Measurements from ENCODE around the gene SOD1.
"Not testable (repeated sequence)": the region's sequence is repeated elsewhere in the genome, so short reads cannot be mapped to it uniquely, and the experiment has no call there.

Gene SOD1

GRCh38 chr21:31654821-31655580 is 4.5 kb upstream of the SOD1 start:
- not testable (repeated sequence) for DNase-seq (ENCODE audit: low spot score)

DNA sequence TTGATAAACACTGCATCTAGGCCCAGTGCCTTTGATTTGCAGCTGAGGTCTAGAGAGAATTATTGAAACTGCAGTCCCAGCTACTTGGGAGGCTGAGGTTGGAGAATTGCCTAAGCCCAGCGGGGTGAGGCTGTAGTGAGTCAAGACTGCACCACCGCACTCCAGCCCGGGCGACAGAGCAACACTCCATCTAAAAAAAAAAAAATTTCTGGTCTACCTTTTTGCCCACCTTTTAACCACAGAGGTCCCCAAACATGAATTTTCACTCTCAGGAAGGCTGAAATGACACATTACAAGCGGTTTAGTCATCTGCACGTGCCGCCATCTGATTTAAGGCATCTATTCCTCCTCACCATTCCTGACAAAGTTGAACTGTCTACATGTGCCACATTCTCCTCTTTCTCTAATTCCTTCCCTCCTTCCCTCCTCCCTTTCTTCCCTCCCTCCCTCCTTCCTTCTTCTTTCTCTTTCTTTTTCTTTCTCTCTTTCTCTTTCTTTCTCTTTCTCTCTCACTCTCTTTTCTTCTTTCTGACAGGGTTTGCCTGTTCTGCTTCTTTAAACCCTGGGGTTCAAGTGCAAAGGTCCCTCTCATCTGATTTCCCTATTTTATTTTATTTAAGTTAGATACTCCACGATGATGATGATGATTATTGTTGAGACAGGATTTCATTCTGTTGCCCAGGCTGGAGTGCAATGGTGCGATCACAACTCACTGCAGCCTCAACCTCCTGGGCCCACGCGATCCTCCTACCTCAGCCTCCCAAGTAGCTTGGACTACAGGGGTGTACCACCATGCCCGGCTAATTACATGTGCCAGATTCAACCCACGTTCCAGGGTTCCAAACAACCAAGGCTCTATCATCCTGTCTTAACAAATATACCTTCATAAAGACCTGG is 3.0 kb upstream of the SOD1 start:
- no peak for DNase-seq (ENCODE audit: low spot score)

GRCh38 chr21:31658053-31658452 is 1.4 kb upstream of the SOD1 start:
- no peak for DNase-seq (ENCODE audit: low spot score)

- DNase-seq (ENCODE audit: low spot score) = no peak
Measured at GRCh38 chr21:31659286-31659535, 282 bp upstream of the SOD1 start.

DNA sequence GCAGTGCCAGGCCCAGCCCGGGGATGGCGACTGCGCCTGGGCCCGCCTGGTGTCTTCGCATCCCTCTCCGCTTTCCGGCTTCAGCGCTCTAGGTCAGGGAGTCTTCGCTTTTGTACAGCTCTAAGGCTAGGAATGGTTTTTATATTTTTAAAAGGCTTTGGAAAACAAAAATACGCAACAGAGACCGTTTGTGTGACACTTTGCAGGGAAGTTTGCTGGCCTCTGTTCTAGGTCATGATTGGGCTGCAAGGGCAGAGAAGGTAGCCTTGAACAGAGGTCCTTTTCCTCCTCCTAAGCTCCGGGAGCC is 719 bp downstream of the SOD1 start:
- DNase-seq (ENCODE audit: low spot score) = no peak

DNA sequence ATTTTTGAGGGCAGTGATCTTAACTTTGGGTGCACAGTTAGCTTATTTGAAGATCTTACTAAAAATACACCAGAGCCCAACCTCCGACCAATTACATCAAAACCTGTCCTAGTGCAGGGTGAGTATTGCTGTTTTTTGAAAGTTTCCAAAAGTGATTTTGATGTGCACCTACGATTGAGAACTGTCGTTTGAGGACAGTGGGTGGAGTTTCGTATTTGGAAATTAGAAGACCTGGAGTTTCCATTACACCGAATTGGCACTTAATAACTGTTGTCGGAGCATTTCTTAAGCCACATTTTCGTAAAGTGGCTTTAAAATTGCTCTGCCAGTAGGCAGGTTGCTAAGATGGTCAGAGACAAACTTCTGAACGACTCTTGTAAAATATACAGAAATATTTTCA is 1.1 kb downstream of the SOD1 start:
- DNase-seq (ENCODE audit: low spot score) = no peak

GRCh38 chr21:31663584-31664249 is 4.2 kb downstream of the SOD1 start:
- no peak for DNase-seq (ENCODE audit: low spot score)

GRCh38 chr21:31665397-31665796 is 5.9 kb downstream of the SOD1 start:
- peak; percentile 69 for DNase-seq (ENCODE audit: low spot score)

- DNase-seq (ENCODE audit: low spot score) = not testable (repeated sequence)
Measured at GRCh38 chr21:31665869-31666268, 6.4 kb downstream of the SOD1 start.

DNA sequence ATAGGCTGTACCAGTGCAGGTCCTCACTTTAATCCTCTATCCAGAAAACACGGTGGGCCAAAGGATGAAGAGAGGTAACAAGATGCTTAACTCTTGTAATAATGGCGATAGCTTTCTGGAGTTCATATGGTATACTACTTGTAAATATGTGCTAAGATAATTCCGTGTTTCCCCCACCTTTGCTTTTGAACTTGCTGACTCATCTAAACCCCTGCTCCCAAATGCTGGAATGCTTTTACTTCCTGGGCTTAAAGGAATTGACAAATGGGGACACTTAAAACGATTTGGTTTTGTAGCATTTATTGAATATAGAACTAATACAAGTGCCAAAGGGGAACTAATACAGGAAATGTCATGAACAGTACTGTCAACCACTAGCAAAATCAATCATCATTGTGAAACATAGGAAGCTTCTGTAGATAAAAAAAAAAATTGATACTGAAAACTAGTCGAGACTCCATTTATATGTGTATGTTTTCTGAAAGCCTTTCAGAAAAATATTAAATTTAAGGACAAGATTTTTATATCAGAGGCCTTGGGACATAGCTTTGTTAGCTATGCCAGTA is 7.0 kb downstream of the SOD1 start:
- DNase-seq (ENCODE audit: low spot score) = no peak

GRCh38 chr21:31667132-31667531 is 7.6 kb downstream of the SOD1 start:
- no peak for DNase-seq (ENCODE audit: low spot score)

DNA sequence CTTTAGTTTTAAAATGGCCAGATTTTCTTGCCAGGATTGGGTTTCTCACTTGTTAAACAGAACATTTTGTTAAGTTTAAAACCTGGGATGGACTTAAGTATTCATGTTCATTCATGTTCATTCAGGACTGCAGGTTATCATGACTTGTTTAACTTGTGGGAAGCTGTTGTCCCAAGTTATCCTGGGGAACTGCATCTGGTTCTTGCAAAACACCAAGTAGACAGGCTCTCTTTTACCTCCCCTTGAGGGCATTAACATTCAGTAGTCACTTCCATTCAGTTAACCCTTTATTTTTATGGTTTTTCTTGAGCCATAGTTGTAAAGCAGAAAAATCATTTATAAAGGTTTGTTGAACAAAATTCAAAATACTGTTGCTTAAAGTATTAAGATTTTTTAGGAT is 8.1 kb downstream of the SOD1 start:
- DNase-seq (ENCODE audit: low spot score) = no peak

- no peak for DNase-seq (ENCODE audit: low spot score)
Measured at GRCh38 chr21:31668651-31669491, 9.4 kb downstream of the SOD1 start.

GRCh38 chr21:31670070-31670469 is 10.6 kb downstream of the SOD1 start:
- DNase-seq (ENCODE audit: low spot score) = no peak

- no peak for DNase-seq (ENCODE audit: low spot score)
Measured at GRCh38 chr21:31671146-31671716, 11.7 kb downstream of the SOD1 start.

DNA sequence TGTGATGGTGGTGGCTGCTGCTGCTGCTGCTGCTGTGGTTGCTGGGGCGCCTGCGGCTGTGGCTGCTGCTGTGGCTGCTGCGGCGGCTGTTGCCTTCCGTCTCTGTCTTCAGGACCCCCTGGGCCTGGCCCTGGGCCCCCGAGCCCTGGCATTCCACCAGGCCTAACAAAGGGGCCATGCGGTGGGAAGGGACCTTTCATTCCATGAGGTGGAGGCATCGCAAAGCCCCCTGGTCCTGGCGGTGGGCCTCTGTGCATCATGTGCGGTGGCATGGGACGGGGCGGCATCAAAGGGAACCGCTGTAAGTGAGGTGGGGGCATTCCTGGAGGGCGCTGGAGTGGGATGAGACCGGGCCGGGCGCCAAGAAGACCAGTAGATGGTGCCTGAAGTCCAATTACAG is 12.4 kb downstream of the SOD1 start:
- no peak for DNase-seq (ENCODE audit: low spot score)

- no peak for DNase-seq (ENCODE audit: low spot score)
Measured at GRCh38 chr21:31673321-31673912, 13.9 kb downstream of the SOD1 start.

DNA sequence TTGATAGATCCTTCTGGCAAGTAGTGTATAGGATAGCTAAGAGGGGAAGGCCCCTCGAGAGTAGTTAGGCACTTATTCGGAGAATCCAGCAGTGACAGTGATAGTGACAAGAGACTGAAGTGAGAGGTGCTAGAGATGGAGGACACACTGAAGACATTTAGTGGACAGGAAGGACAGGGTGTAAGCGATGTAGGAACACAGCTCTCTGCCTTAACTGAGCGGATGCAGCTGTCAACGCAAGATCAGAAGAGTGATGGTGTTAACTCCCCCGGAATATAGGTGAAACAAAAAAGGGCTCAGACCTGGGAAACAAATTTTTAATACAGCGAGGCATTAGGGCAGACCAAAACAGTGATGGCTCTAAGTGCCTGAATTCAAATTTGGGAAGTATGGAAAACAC is 15.8 kb downstream of the SOD1 start:
- DNase-seq (ENCODE audit: low spot score) = no peak

GRCh38 chr21:31675960-31676359 is 16.5 kb downstream of the SOD1 start:
- DNase-seq (ENCODE audit: low spot score) = no peak

GRCh38 chr21:31677047-31677446 is 17.6 kb downstream of the SOD1 start:
- DNase-seq (ENCODE audit: low spot score) = no peak

DNA sequence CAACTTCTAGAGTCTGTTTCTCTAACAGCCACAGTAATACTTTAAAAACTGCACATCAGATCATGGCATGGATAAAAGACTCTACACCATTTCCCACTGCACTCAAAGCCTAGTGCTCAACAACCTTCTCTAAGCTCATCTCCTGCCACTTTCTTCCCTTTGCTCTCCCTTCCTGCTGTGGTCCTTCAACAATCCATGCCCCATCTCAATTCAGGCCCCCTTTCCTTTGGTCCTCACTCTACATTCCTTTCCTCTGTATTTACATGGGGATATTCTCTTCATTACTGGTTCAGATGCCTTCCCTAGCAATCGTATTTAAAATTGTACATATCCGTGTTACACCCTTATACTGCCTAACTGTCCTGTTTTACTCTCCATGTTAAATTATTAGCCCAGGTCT is 19.0 kb downstream of the SOD1 start:
- DNase-seq (ENCODE audit: low spot score) = no peak

Data from COLO829 (cell line).